ENCODE measurements around the gene RBMS2. TPM values are rescaled to one million over a fixed set of nuclear protein-coding genes. Genes with fewer than 3 reads are reported as not detected.
A peak's percentile ranks its signal among the peaks of the same experiment; 100 is the strongest.
"Not testable (repeated sequence)": the region's sequence is repeated elsewhere in the genome, so short reads cannot be mapped to it uniquely, and the experiment has no call there.

RBMS2 gene
- total RNA-seq, 1 donor from 2014 or later: 23.0 TPM

GRCh38 chr12:56499879-56500278, 21.7 kb upstream of the RBMS2 start:
- DNase-seq (ENCODE audit: low spot score): peak; percentile 27
- intact Hi-C loops (cut with DNase I): not testable (repeated sequence)

GRCh38 chr12:56510786-56511185, 10.8 kb upstream of the RBMS2 start:
- intact Hi-C loops (cut with DNase I): no loop called here
- no peak for DNase-seq (ENCODE audit: low spot score)

GRCh38 chr12:56514014-56514318, 7.7 kb upstream of the RBMS2 start:
- not testable (repeated sequence) for DNase-seq (ENCODE audit: low spot score)
- intact Hi-C loops (cut with DNase I): loop anchor here (2.0 kb wide), 2 partner anchors 59 to 123 kb away; no protein-coding TSS in a partner anchor

- intact Hi-C loops (cut with DNase I): no loop called here
- DNase-seq (ENCODE audit: low spot score): no peak
Observed at GRCh38 chr12:56517854-56518253, 3.8 kb upstream of the RBMS2 start.

GRCh38 chr12:56518570-56518969, 3.0 kb upstream of the RBMS2 start:
- no peak for DNase-seq (ENCODE audit: low spot score)
- intact Hi-C loops (cut with DNase I): no loop called here

GRCh38 chr12:56520048-56520447, 1.6 kb upstream of the RBMS2 start:
- DNase-seq (ENCODE audit: low spot score): no peak
- intact Hi-C loops (cut with DNase I): loop anchor here (1.0 kb wide), 1 partner anchor 45 kb away; no protein-coding TSS in a partner anchor

GRCh38 chr12:56520506-56520905, 1.1 kb upstream of the RBMS2 start:
- DNase-seq (ENCODE audit: low spot score): no peak

GRCh38 chr12:56521209-56521589, 421 bp upstream of the RBMS2 start:
- DNase-seq (ENCODE audit: low spot score): no peak
- intact Hi-C loops (cut with DNase I): no loop called here

More at GRCh38 chr12:56520506-56520905, 1.1 kb upstream of the RBMS2 start:
- intact Hi-C loops (cut with DNase I): loop anchor here (1.0 kb wide), 1 partner anchor 45 kb away; no protein-coding TSS in a partner anchor

- intact Hi-C loops (cut with DNase I): loop anchor here (2.0 kb wide), 1 partner anchor 114 kb away; no protein-coding TSS in a partner anchor
Observed at GRCh38 chr12:56522411-56523193, 982 bp downstream of the RBMS2 start.

GRCh38 chr12:56528846-56529245, 7.2 kb downstream of the RBMS2 start:
- no peak for DNase-seq (ENCODE audit: low spot score)
- intact Hi-C loops (cut with DNase I): no loop called here

More at GRCh38 chr12:56522411-56523193, 982 bp downstream of the RBMS2 start:
- DNase-seq (ENCODE audit: low spot score): no peak

- no peak for DNase-seq (ENCODE audit: low spot score)
- intact Hi-C loops (cut with DNase I): no loop called here
Observed at GRCh38 chr12:56529656-56530055, 8.0 kb downstream of the RBMS2 start.

GRCh38 chr12:56530390-56531055, 8.9 kb downstream of the RBMS2 start:
- DNase-seq (ENCODE audit: low spot score): no peak
- intact Hi-C loops (cut with DNase I): no loop called here

- intact Hi-C loops (cut with DNase I): no loop called here
- no peak for DNase-seq (ENCODE audit: low spot score)
Observed at GRCh38 chr12:56537546-56537945, 15.9 kb downstream of the RBMS2 start.

- no peak for DNase-seq (ENCODE audit: low spot score)
- intact Hi-C loops (cut with DNase I): no loop called here
Observed at GRCh38 chr12:56541631-56542030, 20.0 kb downstream of the RBMS2 start.

GRCh38 chr12:56542164-56542563, 20.5 kb downstream of the RBMS2 start:
- no peak for DNase-seq (ENCODE audit: low spot score)
- intact Hi-C loops (cut with DNase I): no loop called here

- intact Hi-C loops (cut with DNase I): no loop called here
- DNase-seq (ENCODE audit: low spot score): no peak
Observed at GRCh38 chr12:56545023-56545604, 23.5 kb downstream of the RBMS2 start.

GRCh38 chr12:56546680-56547079, 25.1 kb downstream of the RBMS2 start:
- DNase-seq (ENCODE audit: low spot score): no peak
- intact Hi-C loops (cut with DNase I): no loop called here

- intact Hi-C loops (cut with DNase I): no loop called here
Observed at GRCh38 chr12:56551070-56551469, 29.4 kb downstream of the RBMS2 start.

GRCh38 chr12:56565510-56566101, 44.0 kb downstream of the RBMS2 start:
- peak; percentile 88 for DNase-seq (ENCODE audit: low spot score)
- intact Hi-C loops (cut with DNase I): loop anchor here (1.0 kb wide), 1 partner anchor 45 kb away; no protein-coding TSS in a partner anchor

More at GRCh38 chr12:56551070-56551469, 29.4 kb downstream of the RBMS2 start:
- DNase-seq (ENCODE audit: low spot score): no peak

GRCh38 chr12:56568146-56568545, 46.5 kb downstream of the RBMS2 start:
- intact Hi-C loops (cut with DNase I): no loop called here
- no peak for DNase-seq (ENCODE audit: low spot score)

Data from cardiac septum (tissue), 1 donor.